Ammon's horn (tissue), 1 donor: ENCODE results near the gene MAP3K5.
A peak's percentile ranks its signal among the peaks of the same experiment; 100 is the strongest.

Source experiments
- DNase-seq: peaks from one replicate; pipeline ENCODE4 v3.0.0-alpha.2; 2016; ENCODE audit warnings: low spot score

The MAP3K5 gene

DNA sequence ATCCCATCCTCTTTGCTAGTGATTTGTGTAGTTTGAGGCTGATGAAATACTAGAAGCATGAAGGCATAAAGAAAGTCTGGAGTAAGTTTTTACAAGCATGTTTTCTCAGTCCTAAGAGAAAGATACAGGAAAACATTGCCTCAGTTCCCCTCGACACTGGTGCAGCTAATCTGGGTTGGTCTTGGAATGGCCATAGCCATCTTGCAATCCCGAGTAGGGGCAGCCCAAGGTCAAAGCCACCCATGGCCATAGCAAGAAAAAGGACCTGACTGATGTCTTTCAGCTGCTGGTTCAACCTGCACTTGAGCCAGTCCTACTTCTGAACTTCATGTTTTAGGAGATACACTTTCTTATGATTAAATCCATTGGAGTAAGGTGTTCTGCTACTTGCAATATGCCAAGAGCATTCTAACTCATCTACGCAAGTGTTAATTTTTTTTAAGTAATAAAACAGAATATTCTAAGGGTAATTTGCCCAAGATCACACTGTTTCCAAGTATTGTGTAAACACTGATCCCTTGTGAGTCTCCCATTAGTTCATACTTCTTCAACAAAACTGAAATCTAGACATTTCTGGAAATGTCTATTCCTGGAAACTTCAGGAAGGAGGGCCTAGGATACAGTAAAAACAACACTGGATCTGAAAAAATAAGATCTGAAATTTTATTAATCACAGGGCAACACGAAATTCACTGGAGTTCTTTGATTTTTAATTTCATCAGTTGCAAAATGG lies 108.9 kb downstream of the MAP3K5 start:
- DNase-seq, result no peak

GRCh38 chr6:136682292-136682691 lies 110.0 kb downstream of the MAP3K5 start:
- DNase-seq, result no peak

- no peak for DNase-seq
These were observed 114.5 kb downstream of the MAP3K5 start for GRCh38 chr6:136677822-136678221.

GRCh38 chr6:136677344-136677743 lies 114.9 kb downstream of the MAP3K5 start:
- DNase-seq, result no peak

- no peak for DNase-seq
These were observed 116.2 kb downstream of the MAP3K5 start for GRCh38 chr6:136676075-136676474.

- no peak for DNase-seq
These were observed 118.7 kb downstream of the MAP3K5 start for GRCh38 chr6:136673571-136673970.

DNA sequence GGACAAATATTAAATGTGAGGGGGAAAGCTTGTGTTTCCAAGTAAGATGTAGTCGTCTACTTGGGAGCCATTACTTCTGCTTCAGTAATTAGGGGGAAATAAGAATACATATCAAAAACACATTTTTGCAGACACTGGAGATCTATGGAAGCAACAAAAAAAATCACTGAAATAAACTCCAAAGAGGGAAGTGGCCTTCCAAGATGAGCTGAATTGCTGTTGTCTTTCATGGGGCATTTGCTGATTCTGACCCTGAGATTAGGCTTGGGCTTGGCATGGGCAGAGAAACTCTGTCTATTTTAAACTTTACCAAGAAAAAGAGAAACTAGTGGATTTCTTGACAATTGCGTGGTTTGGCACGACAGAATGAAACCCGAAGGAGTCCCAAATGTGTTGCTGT lies 120.1 kb downstream of the MAP3K5 start:
- DNase-seq, result no peak

- DNase-seq, result no peak
These were observed 123.0 kb downstream of the MAP3K5 start for GRCh38 chr6:136669299-136669699.

- DNase-seq, result no peak
These were observed 123.7 kb downstream of the MAP3K5 start for GRCh38 chr6:136668571-136668970.

DNA sequence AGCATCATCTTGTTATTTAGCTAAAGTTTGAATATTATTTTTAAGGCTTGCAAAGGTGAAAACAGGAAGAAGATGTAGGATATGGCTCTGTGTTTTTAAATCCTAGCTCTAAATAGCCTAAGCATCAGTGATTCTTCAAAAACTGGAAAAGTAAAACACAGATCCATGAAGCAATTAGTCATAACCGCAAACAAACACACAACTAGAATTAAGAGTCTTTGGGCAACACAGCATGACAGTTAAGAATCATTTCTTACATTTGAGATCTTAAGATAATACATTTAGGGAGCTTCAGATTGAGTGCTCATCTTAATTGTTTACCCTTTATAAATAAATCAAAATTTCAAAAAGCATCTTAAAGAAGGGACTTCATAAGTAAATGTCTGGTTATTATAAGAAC lies 126.2 kb downstream of the MAP3K5 start:
- no peak for DNase-seq

DNA sequence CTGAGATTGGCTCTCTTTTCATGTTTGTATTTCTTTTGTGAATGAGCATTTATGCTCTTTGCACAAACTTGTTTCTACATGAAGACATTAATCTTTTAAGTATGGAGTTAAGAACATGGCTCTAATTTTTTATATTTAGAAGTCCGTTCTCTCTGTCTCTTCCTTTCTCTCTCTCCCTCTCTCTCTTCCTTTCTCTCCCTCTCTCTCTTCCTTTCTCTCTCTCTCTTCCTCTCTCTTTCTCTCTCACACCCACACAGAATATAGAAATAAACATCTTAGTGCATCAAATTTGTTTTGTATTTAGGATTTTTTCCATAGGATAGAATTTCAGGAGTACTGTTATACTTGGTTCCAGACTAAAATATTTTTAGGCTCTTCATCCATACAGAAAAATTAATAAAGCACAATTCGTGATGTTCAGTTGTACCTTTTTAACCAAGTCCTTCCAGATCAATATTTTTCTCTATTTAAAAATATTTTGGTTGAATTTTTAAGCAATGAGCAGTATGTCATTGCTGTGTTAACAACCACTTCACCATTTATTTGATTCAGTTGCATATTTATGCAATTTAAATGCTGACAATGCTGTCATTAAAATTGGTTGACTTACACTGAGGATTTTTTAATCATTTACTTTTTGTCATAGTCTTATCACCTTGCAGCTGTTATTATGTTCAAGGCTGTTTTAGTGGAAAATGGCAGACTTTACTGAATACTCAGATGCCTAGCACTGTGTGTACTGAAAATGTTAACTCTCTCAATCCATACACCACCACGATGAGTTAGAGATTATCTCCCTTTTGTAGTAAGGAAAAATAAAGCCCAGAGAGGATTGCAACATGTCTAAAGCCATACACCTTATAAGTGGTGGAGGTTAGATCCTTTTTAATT lies 129.7 kb downstream of the MAP3K5 start:
- DNase-seq, result no peak

- no peak for DNase-seq
These were observed 131.6 kb downstream of the MAP3K5 start for GRCh38 chr6:136660727-136661126.

- DNase-seq, result no peak
These were observed 132.2 kb downstream of the MAP3K5 start for GRCh38 chr6:136659991-136660499.

- DNase-seq, result no peak
These were observed 133.6 kb downstream of the MAP3K5 start for GRCh38 chr6:136658711-136659110.

DNA sequence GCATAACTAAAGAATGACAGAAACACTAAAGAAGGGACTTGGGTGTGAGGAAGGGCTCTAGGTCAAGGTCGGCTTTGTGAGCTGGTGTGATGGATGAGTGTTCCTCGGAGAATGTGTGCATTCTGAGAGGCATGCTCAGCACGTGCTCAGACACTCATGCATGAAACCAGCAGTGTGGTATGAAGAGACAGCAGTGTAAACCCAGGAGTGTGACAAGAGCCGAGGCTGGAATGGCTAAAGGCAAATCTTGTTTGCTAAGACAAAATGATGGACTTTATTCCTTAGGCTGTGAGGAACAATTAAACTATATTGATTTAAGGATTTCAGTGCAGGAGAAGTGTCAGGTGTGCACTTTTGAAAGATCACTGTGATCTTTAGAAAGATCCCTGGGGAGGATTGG lies 134.6 kb downstream of the MAP3K5 start:
- no peak for DNase-seq

- DNase-seq, result no peak
These were observed 136.2 kb downstream of the MAP3K5 start for GRCh38 chr6:136656121-136656520.

- no peak for DNase-seq
These were observed 136.8 kb downstream of the MAP3K5 start for GRCh38 chr6:136655239-136656014.

- DNase-seq, result no peak
These were observed 138.2 kb downstream of the MAP3K5 start for GRCh38 chr6:136654086-136654485.

DNA sequence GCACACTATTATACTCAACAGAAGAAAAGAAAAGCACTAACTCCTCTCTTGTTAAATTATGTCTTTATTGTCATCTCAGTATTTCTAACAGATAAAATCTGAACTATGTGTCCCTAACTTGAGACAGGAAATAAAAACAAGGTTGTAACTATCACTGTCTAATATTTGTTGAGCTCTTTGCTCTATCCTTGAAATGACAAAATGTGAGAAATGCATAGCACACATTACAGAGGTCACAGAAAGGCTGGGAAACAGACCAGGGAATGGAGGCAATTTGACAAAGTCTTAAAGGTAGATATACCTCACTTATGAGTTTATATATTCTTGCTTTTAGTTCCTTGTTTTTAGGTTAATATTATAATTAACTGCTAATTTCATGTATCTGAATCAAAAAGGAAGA lies 139.6 kb downstream of the MAP3K5 start:
- DNase-seq, result no peak

- DNase-seq, result no peak
These were observed 140.3 kb downstream of the MAP3K5 start for GRCh38 chr6:136651982-136652381.

DNA sequence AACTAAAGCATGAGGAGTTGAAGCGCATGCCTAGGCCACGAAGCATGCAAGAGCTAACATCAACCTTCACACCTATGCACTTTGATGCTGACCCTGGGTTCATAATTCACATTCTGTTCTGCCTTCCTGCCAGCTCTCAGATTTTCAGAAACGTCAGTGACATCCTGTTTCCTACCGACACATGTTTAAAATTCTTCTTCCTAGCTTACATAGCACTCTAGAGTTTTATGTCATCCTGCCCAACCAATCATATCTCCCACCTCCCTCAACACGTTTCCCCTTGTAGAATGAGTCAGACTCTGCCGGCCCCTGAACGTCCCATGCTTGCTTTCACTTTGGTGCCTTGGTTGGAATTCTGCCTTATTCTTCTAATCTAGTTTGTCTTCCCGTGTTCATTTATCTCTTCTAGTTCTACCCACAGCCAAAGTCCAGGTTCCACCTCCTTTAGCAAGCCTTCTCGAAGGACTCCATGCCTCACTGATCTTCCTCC lies 144.9 kb downstream of the MAP3K5 start:
- DNase-seq, result no peak

DNA sequence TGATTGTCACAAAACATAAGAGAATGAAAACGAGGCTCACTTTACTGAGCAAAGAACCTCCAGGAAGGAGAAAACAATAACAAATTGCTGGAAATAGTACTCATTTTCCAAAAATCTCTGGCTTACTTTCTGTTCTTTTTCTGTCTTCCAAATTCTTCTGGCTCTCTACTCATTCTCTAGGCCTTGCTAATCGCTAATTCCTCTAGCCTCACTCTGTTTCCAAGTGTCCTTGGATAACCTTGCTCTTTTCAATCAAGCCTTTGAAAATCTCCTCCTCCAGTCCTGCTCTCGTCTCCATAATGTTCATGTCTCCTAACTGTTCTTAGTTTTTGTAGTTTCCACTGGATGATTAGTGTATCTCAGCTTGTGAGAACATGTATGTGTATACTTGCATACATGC lies 145.9 kb downstream of the MAP3K5 start:
- DNase-seq, result peak; percentile 28
